H9 (cell line): ENCODE measurements around the gene FAM98C. TPM values are rescaled to one million over a fixed set of nuclear protein-coding genes. Genes with fewer than 3 reads are reported as not detected.

Experiments used
- DNase-seq: peaks from one replicate; pipeline ENCODE4 v3.0.0-alpha.2; 2017
- H2AFZ ChIP-seq: one replicate; pipeline ENCODE4 v1.6.1; 2013; ENCODE audit warnings: mild to moderate bottlenecking, low read length, control low read depth, moderate library complexity
- H2AK5ac ChIP-seq: 2 replicates; pipeline ENCODE4 v1.6.1; 2013; ENCODE audit warnings: low read length, control low read depth, mixed read lengths; ENCODE audit not compliant: insufficient read length
- H2BK120ac ChIP-seq: one replicate; pipeline ENCODE4 v1.6.1; 2013; ENCODE audit warnings: low read depth, mild to moderate bottlenecking, low read length, control low read depth, inconsistent platforms; ENCODE audit not compliant: poor library complexity, severe bottlenecking
- H2BK12ac ChIP-seq: 2 replicates; pipeline ENCODE4 v1.6.1; 2013; ENCODE audit warnings: low read length, control low read depth, mixed read lengths, low read depth; ENCODE audit not compliant: insufficient read length
- H2BK15ac ChIP-seq: 2 replicates; pipeline ENCODE4 v1.6.1; 2013; ENCODE audit warnings: low read depth, low read length, control low read depth
- H2BK20ac ChIP-seq: one replicate; pipeline ENCODE4 v1.6.1; 2013; ENCODE audit warnings: low read depth, mild to moderate bottlenecking, low read length, control low read depth, inconsistent platforms; ENCODE audit not compliant: poor library complexity, severe bottlenecking
- H2BK5ac ChIP-seq: 2 replicates; pipeline ENCODE4 v1.6.1; 2013; ENCODE audit warnings: low read length, control low read depth, mixed read lengths; ENCODE audit not compliant: insufficient read length
- H3K14ac ChIP-seq: 2 replicates; pipeline ENCODE4 v1.6.1; 2013; ENCODE audit warnings: low read length, control low read depth; ENCODE audit not compliant: insufficient read depth
- H3K18ac ChIP-seq: 2 replicates; pipeline ENCODE4 v1.6.1; 2013; ENCODE audit warnings: low read depth, mild to moderate bottlenecking, mixed read lengths, low read length, control low read depth; ENCODE audit not compliant: insufficient read length
- H3K23ac ChIP-seq: 2 replicates; pipeline ENCODE4 v1.6.1; 2013; ENCODE audit warnings: low read length, control low read depth, mixed read lengths, low read depth; ENCODE audit not compliant: insufficient read length
- H3K23me2 ChIP-seq: 2 replicates; pipeline ENCODE4 v1.6.1; 2013; ENCODE audit warnings: low read depth, mild to moderate bottlenecking, mixed read lengths, low read length, control low read depth; ENCODE audit not compliant: insufficient read length, poor library complexity, severe bottlenecking
- H3K27ac ChIP-seq: 2 replicates; pipeline ENCODE4 v1.5.1; 2013; ENCODE audit warnings: low read length, control low read depth, mixed read lengths, low read depth; ENCODE audit not compliant: insufficient read length
- H3K27me3 ChIP-seq: 2 replicates; pipeline ENCODE4 v1.6.1; 2013; ENCODE audit warnings: low read length, control low read depth, inconsistent platforms; ENCODE audit not compliant: insufficient read depth
- H3K4ac ChIP-seq: 2 replicates; pipeline ENCODE4 v1.6.1; 2013; ENCODE audit warnings: low read depth, mild to moderate bottlenecking, control low read depth, inconsistent platforms, low read length, moderate library complexity
- H3K4me1 ChIP-seq: 2 replicates; pipeline ENCODE4 v1.6.1; 2013; ENCODE audit warnings: low read length, control low read depth, inconsistent platforms; ENCODE audit not compliant: insufficient read depth
- H3K4me2 ChIP-seq: 2 replicates; pipeline ENCODE4 v1.6.1; 2013; ENCODE audit warnings: low read length, control low read depth, mixed read lengths; ENCODE audit not compliant: insufficient read length, insufficient read depth
- H3K56ac ChIP-seq: 2 replicates; pipeline ENCODE4 v1.6.1; 2013; ENCODE audit warnings: low read depth, mild to moderate bottlenecking, mixed read lengths, low read length, control low read depth; ENCODE audit not compliant: insufficient read length
- H3K79me1 ChIP-seq: 2 replicates; pipeline ENCODE4 v1.6.1; 2013; ENCODE audit warnings: low read depth, mild to moderate bottlenecking, moderate library complexity, low read length, control low read depth, inconsistent platforms; ENCODE audit not compliant: insufficient read depth, poor library complexity, severe bottlenecking
- H3K79me2 ChIP-seq: 2 replicates; pipeline ENCODE4 v1.6.1; 2013; ENCODE audit warnings: low read length, control low read depth, inconsistent platforms; ENCODE audit not compliant: insufficient read depth
- H3K9ac ChIP-seq: 2 replicates; pipeline ENCODE4 v1.6.1; 2013; ENCODE audit warnings: low read length, control low read depth, mixed read lengths; ENCODE audit not compliant: insufficient read length; ENCODE audit errors: extremely low read depth
- H3K9me3 ChIP-seq: one replicate; pipeline ENCODE4 v1.6.1; 2013; ENCODE audit warnings: low read depth, low read length, inconsistent platforms; ENCODE audit not compliant: control insufficient read depth
- H3T11ph ChIP-seq: one replicate; pipeline ENCODE4 v1.6.1; 2013; ENCODE audit warnings: mild to moderate bottlenecking, low read length, control low read depth, inconsistent platforms
- H4K20me1 ChIP-seq: one replicate; pipeline ENCODE4 v1.6.1; 2013; ENCODE audit not compliant: control insufficient read depth, insufficient read length, insufficient read depth
- H4K5ac ChIP-seq: 2 replicates; pipeline ENCODE4 v1.6.1; 2013; ENCODE audit warnings: low read depth, mild to moderate bottlenecking, mixed read lengths, low read length, control low read depth; ENCODE audit not compliant: insufficient read length
- H4K8ac ChIP-seq: replicated peaks from 2 replicates; pipeline ENCODE4 v1.6.1; 2013; ENCODE audit warnings: low read length, control low read depth, mixed read lengths, low read depth; ENCODE audit not compliant: insufficient read length
- H4K91ac ChIP-seq: 2 replicates; pipeline ENCODE4 v1.6.1; 2013; ENCODE audit warnings: low read depth, mild to moderate bottlenecking, moderate library complexity, mixed read lengths, low read length, control low read depth; ENCODE audit not compliant: insufficient read length
- H3K27ac Mint-ChIP-seq, 3 experiments: 2 replicates in 2 of 3; 3 replicates in 1 of 3; pipeline ENCODE4 v1.8.0; 2020 to 2021; ENCODE audit warnings: mixed read lengths in 3 of 3, mild to moderate bottlenecking in 1 of 3, moderate library complexity in 1 of 3
- H3K27me3 Mint-ChIP-seq: 2 replicates; pipeline ENCODE4 v1.8.0; 2021; ENCODE audit warnings: low read depth, mild to moderate bottlenecking, moderate library complexity, mixed read lengths
- H3K36me3 Mint-ChIP-seq, 3 experiments: 2 replicates in 2 of 3; 3 replicates in 1 of 3; pipeline ENCODE4 v1.8.0; 2020 to 2021; ENCODE audit warnings: low read depth in 3 of 3, mixed read lengths in 3 of 3; ENCODE audit not compliant: insufficient read depth in 1 of 3
- H3K4me1 Mint-ChIP-seq, 2 experiments: 2 replicates each; pipeline ENCODE4 v1.8.0; 2020; ENCODE audit warnings: mixed read lengths in 2 of 2
- H3K4me3 Mint-ChIP-seq, 2 experiments: 2 replicates in 1 of 2; 3 replicates in 1 of 2; pipeline ENCODE4 v1.8.0; 2020 to 2021; ENCODE audit warnings: mild to moderate bottlenecking in 2 of 2, mixed read lengths in 2 of 2, moderate library complexity in 1 of 2
- H3K9me3 Mint-ChIP-seq, 2 experiments: 2 replicates in 1 of 2; 3 replicates in 1 of 2; pipeline ENCODE4 v1.8.0; 2020; ENCODE audit warnings: mild to moderate bottlenecking in 2 of 2, mixed read lengths in 2 of 2, moderate library complexity in 1 of 2
- WGBS: extraction: QIAGEN DNeasy Blood & Tissue Kit; methylation state at CpG from one replicate; pipeline ENCODE4 v1.1.7; 2013; ENCODE audit warnings: missing lambda C conversion rate, low lambda C conversion rate, mixed read lengths; ENCODE audit not compliant: insufficient read length; ENCODE audit errors: extremely low coverage; 5-methylcytosine and 5-hydroxymethylcytosine counted together
- total RNA-seq: library from RNA; stranded (reverse); gene quantifications from 2 replicates; pipeline ENCODE4 v1.2.1, GENCODE V29; 2021
- TF ChIP-seq, protein P1 (sequence below): fragments of 200-600 bp; sonication (generic); conservative IDR thresholded peaks from 3 replicates; pipeline ENCODE4 v1.8.0; 2021; ENCODE audit warnings: antibody characterized with exemption, mild to moderate bottlenecking

FAM98C gene
- total RNA-seq, 1 experiment from 2014 or later, result 16.4 TPM

DNA sequence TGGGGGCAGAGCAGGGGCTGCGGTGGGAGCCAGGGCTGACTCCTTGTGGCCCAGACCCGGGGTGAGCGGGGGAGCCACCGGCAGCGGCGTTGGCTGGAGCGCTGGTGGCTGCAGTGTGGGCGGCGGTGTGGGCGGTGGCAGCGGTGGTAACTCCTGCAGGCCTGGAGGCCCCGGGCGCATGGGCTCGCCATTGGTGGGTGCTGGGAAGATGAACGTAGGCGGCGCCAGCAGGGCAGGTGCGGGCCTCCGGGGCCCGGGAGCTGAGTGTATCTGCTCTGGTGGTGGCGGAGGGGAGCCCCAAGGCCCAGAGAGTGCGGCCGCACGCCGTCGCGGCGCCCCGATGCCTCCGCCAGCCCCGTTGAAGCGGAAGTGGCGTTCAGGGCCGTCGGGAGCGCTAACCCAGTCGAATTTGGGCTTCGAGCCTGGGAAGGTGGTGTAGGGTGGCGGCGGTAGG lies 17.1 kb upstream of the FAM98C start:
- Histone ChIP-seq H2BK12ac (no peak overlapping the region), H2AK5ac (no peak overlapping the region), H4K5ac (no peak overlapping the region), H2BK20ac (no peak overlapping the region), H3K18ac (no peak overlapping the region), H4K8ac (no peak overlapping the region), H3K4me1 (no peaks in the 10 kb centered on the region; the same call in 1 of the 2 replicates), H3K79me2 (no peaks in the 10 kb centered on the region; the same call in 1 of the 2 replicates), H3K27me3 (no peaks in the 10 kb centered on the region), H3K56ac (no peak overlapping the region), H3T11ph (no peak overlapping the region), H3K4me2 (no peak overlapping the region), H4K20me1 (no peaks in the 10 kb centered on the region), H3K27ac (no peak overlapping the region), H3K14ac (no peak overlapping the region), H3K9me3 (no peaks in the 10 kb centered on the region), H3K9ac (no peak overlapping the region), H4K91ac (no peak overlapping the region), H3K79me1 (no peaks in the 10 kb centered on the region), H2BK5ac (no peak overlapping the region), H3K4ac (no peak overlapping the region), H3K23me2 (peaks cover 35% of the 10 kb centered on the region), H2BK15ac (no peak overlapping the region), H2BK120ac (no peak overlapping the region), H3K23ac (no peak overlapping the region), H2AFZ (no peak overlapping the region)
- DNase-seq, result peak; percentile 76
- H3K36me3 Mint-ChIP-seq, result peaks cover 16 to 38% (median 31%) of the 10 kb centered on the region in 3 experiments; a peak in 6 of 7 replicates
- H3K9me3 Mint-ChIP-seq, result no peaks in the 10 kb centered on the region
- TF ChIP-seq, protein P1, sequence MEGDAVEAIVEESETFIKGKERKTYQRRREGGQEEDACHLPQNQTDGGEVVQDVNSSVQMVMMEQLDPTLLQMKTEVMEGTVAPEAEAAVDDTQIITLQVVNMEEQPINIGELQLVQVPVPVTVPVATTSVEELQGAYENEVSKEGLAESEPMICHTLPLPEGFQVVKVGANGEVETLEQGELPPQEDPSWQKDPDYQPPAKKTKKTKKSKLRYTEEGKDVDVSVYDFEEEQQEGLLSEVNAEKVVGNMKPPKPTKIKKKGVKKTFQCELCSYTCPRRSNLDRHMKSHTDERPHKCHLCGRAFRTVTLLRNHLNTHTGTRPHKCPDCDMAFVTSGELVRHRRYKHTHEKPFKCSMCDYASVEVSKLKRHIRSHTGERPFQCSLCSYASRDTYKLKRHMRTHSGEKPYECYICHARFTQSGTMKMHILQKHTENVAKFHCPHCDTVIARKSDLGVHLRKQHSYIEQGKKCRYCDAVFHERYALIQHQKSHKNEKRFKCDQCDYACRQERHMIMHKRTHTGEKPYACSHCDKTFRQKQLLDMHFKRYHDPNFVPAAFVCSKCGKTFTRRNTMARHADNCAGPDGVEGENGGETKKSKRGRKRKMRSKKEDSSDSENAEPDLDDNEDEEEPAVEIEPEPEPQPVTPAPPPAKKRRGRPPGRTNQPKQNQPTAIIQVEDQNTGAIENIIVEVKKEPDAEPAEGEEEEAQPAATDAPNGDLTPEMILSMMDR, result no peak
- peaks cover 20 to 30% of the 10 kb centered on the region in 2 experiments for H3K4me1 Mint-ChIP-seq
- peaks cover 4% of the 10 kb centered on the region; the same call in 1 of the 2 replicates for H3K27me3 Mint-ChIP-seq
- H3K4me3 Mint-ChIP-seq, result no peak overlapping the region
- H3K27ac Mint-ChIP-seq, result no peak overlapping the region
- WGBS, result no CpG with 5 or more reads among the region's 40 CpGs
